Posterior vena cava (tissue), 2 donors: ENCODE measurements around the gene REXO2. TPM values are rescaled to one million over a fixed set of nuclear protein-coding genes. Genes with fewer than 3 reads are reported as not detected.

Experiments
- total RNA-seq, 2 donors: library from RNA; stranded (reverse); fragmentation: NEBNext Ultra II Directional; extraction: Animal tissue kit (Norgen Biotek cat#: 25700); gene quantifications; one replicate each; pipeline ENCODE4 v1.2.1, GENCODE V29; 2021
- donor health status: DM: yes; HTN: yes; CAD: no.
- donor health status: DM: yes; HTN: yes; CAD: no.

REXO2 gene
- total RNA-seq, 2 donors from 2014 or later: 104 to 132 TPM

Other genes with a start within 250 kb of the REXO2 start
- 100 to 1,000 TPM; 631 to 647 TPM for gene NNMT, start 143.1 kb upstream of the REXO2 start, total RNA-seq
- gene C11orf71, start 39.0 kb upstream of the REXO2 start, total RNA-seq: 1 to 10 TPM; 2.4 to 4.1 TPM
- gene RBM7, start 38.8 kb upstream of the REXO2 start, total RNA-seq: 10 to 100 TPM; 21.0 to 23.2 TPM
- gene NXPE1, start 120.4 kb downstream of the REXO2 start, total RNA-seq: not detected
- not detected for gene NXPE4, start 156.3 kb downstream of the REXO2 start, total RNA-seq
- under 1 TPM; 0.42 to 0.57 TPM for gene NXPE2, start 239.1 kb downstream of the REXO2 start, total RNA-seq